Spleen (tissue), 11 donors: ENCODE measurements around the gene ABLIM2. TPM values are rescaled to one million over a fixed set of nuclear protein-coding genes. Genes with fewer than 3 reads are reported as not detected.

ENCODE experiments used
- DNase-seq: peaks from one replicate; pipeline ENCODE4 v3.0.0-alpha.2; 2020
- H3K27ac ChIP-seq, 8 donors: fragments of 200-600 bp; sonication (generic) in 7 of 8; 1 replicate in 4 of 8; 2 replicates in 4 of 8; pipeline versions ENCODE4 v1.5.0 to v1.8.0; 2016 to 2021; ENCODE audit warnings: inconsistent platforms in 4 of 8, mild to moderate bottlenecking in 4 of 8, moderate library complexity in 1 of 8
- H3K27me3 ChIP-seq, 7 donors: fragments of 200-600 bp; sonication (generic) in 6 of 7; replicated peaks in 1 of 7; 1 replicate in 4 of 7; 2 replicates in 3 of 7; pipeline versions ENCODE4 v1.5.0 to v1.8.0; 2016 to 2021; ENCODE audit warnings: inconsistent platforms in 3 of 7, mild to moderate bottlenecking in 1 of 7
- H3K36me3 ChIP-seq, 6 donors: fragments of 200-600 bp; sonication (generic) in 5 of 6; 1 replicate in 4 of 6; 2 replicates in 2 of 6; pipeline versions ENCODE4 v1.5.0 to v1.8.0; 2016 to 2021; ENCODE audit warnings: inconsistent platforms in 2 of 6
- H3K4me1 ChIP-seq, 6 donors: fragments of 200-600 bp; sonication (generic) in 5 of 6; 1 replicate in 3 of 6; 2 replicates in 3 of 6; pipeline versions ENCODE4 v1.5.0 to v1.8.0; 2016 to 2021; ENCODE audit warnings: inconsistent platforms in 3 of 6
- H3K4me3 ChIP-seq, 8 donors: fragments of 200-600 bp; sonication (generic) in 7 of 8; 1 replicate in 4 of 8; 2 replicates in 4 of 8; pipeline versions ENCODE4 v1.5.0 to v1.8.0; 2016 to 2021; ENCODE audit warnings: inconsistent platforms in 4 of 8, mild to moderate bottlenecking in 4 of 8, moderate library complexity in 2 of 8
- H3K9me3 ChIP-seq, 8 donors: fragments of 200-600 bp; sonication (generic) in 7 of 8; 1 replicate in 4 of 8; 2 replicates in 4 of 8; pipeline versions ENCODE4 v1.5.0 to v1.8.0; 2016 to 2021; ENCODE audit warnings: inconsistent platforms in 4 of 8
- POLR2A ChIP-seq, 3 donors: fragments of 450-650 bp; IDR thresholded peaks; one replicate each; pipeline ENCODE4 v1.5.1; 2017; ENCODE audit warnings: antibody characterized with exemption in 3 of 3, mild to moderate bottlenecking in 1 of 3
- POLR2AphosphoS5 ChIP-seq, 3 donors: sonication (generic); formaldehyde crosslinking; IDR thresholded peaks; one replicate each; pipeline ENCODE4 v1.5.1; 2017; ENCODE audit warnings: antibody characterized with exemption in 3 of 3
- WGBS, 5 donors: extraction: QIAGEN DNeasy Blood & Tissue Kit in 3 of 5; methylation state at CpG; one replicate each; pipeline versions ENCODE4 v1.1.5 to v1.1.7; 2013 to 2018; 5-methylcytosine and 5-hydroxymethylcytosine counted together
- intact Hi-C: fragments of 100-400 bp; cut with DNase I; formaldehyde crosslinking; loops from one replicate; pipeline ENCODE4 v1.15.0; 2023; ENCODE audit warnings: low total_unique reads
- polyA plus RNA-seq, 3 donors: library from polyadenylated mRNA; stranded (reverse); fragments of 200-250 nt; gene quantifications; one replicate each; pipeline ENCODE4 v1.2.1, GENCODE V29; 2013
- total RNA-seq, 7 donors: library from RNA; depleted of rRNA in 3 of 7; stranded (reverse); fragments of >200 nt in 3 of 7; fragmentation: NEBNext Ultra II Directional in 4 of 7; extraction: Animal tissue kit (Norgen Biotek cat#: 25700) in 4 of 7; gene quantifications; one replicate each; pipeline versions ENCODE4 v1.1.0 to v1.2.1, GENCODE V29; 2016 to 2021
- TF ChIP-seq, protein P1 (sequence below), 11 experiments: fragments of 200-600 bp in 7 of 11; fragments of 450-650 bp in 4 of 11; sonication (generic) in 4 of 11; IDR thresholded peaks in 8 of 11; conservative IDR thresholded peaks in 3 of 11; 1 replicate in 7 of 11; 2 replicates in 4 of 11; pipeline versions ENCODE4 v1.4.0 to v1.8.0; 2016 to 2021; ENCODE audit warnings: antibody characterized with exemption in 11 of 11, inconsistent platforms in 4 of 11, mild to moderate bottlenecking in 1 of 11
- donor health status: healthy with polysubstance abuse.
- donor health status: DM: no; HTN: no; CAD: no; lungs with moderate emphysema.
- donor health status: DM: no; HTN: no; CAD: no.
- donor health status: Bipolar disorder and iron deficiency.
- donor health status: healthy.
- donor health status: DM: no; HTN: no; CAD: no.
- donor health status: DM: yes; HTN: yes; CAD: no.

Gene ABLIM2
- total and polyA plus RNA-seq, 10 donors, result 11.8 to 127 (median 62.8) TPM

DNA sequence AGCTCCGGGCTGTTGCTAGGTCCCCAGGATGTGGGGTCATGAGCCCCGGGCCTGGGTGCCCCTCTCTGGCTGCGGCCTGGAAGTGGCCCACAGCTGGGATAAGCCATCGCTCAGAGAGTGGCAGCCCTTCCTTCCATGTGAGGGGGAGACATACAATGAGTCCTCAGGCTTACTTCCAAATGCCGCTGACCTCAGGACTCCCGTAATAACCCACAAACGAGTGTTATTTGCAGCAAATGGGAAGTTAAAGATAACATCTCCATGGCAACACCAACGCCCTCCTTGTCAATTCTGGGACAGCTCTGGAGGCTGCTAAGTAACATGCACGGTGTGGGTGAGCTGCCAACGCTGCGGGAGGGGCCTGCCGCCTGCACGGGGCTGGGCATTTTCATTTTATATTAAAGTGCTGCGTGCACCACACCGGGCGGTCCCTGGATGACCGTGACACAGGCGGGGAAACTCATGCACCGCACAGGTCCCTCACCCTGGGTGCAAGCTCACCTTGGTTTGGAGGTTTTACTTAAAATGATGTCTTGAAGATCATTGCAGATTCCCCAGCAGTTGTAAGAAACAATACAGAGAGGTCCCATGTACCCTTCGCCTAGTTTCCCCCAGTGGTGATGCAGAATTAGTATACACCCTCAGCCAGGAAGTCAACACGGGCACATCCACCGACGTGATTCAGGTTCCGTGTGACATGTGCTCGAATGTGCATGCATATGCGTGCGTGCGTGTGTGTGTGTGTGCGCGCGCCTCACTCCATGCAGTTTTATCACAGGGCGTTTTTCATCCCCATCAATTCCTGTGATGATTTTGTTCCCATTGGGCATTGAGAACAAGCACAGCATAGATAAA, 79.4 kb downstream of the ABLIM2 start:
- 42 to 53% (median 46%) methylated on average over 32 of the region's 32 CpGs for WGBS, 5 donors
- DNase-seq, result no peak
- Histone ChIP-seq H3K27me3 (no peaks in the 10 kb centered on the region), H3K9me3 (no peaks in the 10 kb centered on the region), H3K27ac (peak overlapping the region in 2 of 8 donors; percentile 21 to 38), H3K36me3 (peaks cover 0 to 90% (median 7%) of the 10 kb centered on the region in 6 donors), H3K4me1 (peaks cover 0 to 32% (median 21%) of the 10 kb centered on the region in 6 donors), H3K4me3 (no peak overlapping the region)
- TF ChIP-seq, protein P1, sequence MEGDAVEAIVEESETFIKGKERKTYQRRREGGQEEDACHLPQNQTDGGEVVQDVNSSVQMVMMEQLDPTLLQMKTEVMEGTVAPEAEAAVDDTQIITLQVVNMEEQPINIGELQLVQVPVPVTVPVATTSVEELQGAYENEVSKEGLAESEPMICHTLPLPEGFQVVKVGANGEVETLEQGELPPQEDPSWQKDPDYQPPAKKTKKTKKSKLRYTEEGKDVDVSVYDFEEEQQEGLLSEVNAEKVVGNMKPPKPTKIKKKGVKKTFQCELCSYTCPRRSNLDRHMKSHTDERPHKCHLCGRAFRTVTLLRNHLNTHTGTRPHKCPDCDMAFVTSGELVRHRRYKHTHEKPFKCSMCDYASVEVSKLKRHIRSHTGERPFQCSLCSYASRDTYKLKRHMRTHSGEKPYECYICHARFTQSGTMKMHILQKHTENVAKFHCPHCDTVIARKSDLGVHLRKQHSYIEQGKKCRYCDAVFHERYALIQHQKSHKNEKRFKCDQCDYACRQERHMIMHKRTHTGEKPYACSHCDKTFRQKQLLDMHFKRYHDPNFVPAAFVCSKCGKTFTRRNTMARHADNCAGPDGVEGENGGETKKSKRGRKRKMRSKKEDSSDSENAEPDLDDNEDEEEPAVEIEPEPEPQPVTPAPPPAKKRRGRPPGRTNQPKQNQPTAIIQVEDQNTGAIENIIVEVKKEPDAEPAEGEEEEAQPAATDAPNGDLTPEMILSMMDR (IDR thresholded peaks at IDR 0.05 in 8 of 11, conservative IDR thresholded peaks at IDR 0.05 in 3 of 11), result no peak
- TF ChIP-seq POLR2AphosphoS5 (IDR thresholded peaks at IDR 0.05) (peak; percentile 33 to 66 (median 35)), POLR2A (IDR thresholded peaks at IDR 0.05) (no peak)
- intact Hi-C loops, result no loop called here

DNA sequence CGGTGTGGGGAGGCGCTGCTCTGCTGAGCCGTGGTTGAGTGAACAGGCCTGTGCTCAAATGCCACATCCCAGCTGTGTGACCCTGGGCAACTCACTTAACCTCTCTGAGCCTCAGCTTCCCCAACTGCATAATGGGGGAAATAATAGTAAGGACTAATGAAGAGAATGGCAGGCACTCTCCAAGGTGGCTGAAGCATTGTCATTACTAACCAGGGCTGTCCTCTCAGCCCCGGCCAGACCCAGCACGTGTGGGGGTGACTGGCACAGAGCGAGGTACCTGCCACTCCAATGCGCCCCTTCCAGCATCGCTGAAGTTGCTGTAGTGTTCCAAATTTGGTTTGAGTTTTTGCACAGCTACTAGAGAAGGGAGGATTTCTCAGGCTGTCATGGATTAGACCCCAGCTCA, 80.0 kb downstream of the ABLIM2 start:
- TF ChIP-seq, protein P1 (IDR thresholded peaks at IDR 0.05 in 8 of 11, conservative IDR thresholded peaks at IDR 0.05 in 3 of 11), result no peak
- TF ChIP-seq POLR2AphosphoS5 (IDR thresholded peaks at IDR 0.05) (no peak), POLR2A (IDR thresholded peaks at IDR 0.05) (no peak)
- Histone ChIP-seq H3K4me3 (no peak overlapping the region), H3K27me3 (no peaks in the 10 kb centered on the region), H3K36me3 (peaks cover 0 to 85% (median 7%) of the 10 kb centered on the region in 6 donors), H3K27ac (peak overlapping the region in 2 of 8 donors; percentile 21 to 38), H3K4me1 (peaks cover 0 to 32% (median 21%) of the 10 kb centered on the region in 6 donors), H3K9me3 (no peaks in the 10 kb centered on the region)
- WGBS, 5 donors, result 72 to 80% (median 74%) methylated on average over 5 to 8 of the region's 8 CpGs
- no peak for DNase-seq
- intact Hi-C loops, result no loop called here

DNA sequence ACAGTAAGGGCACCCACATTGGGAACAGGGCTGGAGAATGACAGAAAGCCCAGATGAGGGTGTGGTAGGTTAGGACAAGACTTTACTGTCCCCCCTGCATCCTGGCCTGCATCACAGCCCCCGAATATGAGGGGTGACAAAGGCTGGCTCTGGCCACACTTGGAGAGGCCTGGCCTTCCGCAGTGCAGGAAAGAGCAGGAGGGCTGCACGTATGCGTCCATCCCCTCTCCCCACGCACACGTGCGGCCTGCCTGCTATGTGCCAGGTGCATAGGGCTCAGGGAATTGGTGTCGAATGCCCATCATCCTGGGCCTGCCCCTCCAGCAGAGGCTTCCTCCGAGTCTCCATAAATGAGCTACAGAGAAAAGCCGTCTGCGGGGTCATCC, 80.5 kb downstream of the ABLIM2 start:
- H3K4me1 ChIP-seq, result peaks cover 0 to 32% (median 21%) of the 10 kb centered on the region in 6 donors
- H3K27me3 ChIP-seq, result peaks cover 0 to 2% (median 0%) of the 10 kb centered on the region in 7 donors
- 76 to 92% (median 80%) methylated on average over 7 to 11 of the region's 11 CpGs for WGBS, 5 donors
- H3K4me3 ChIP-seq, result no peak overlapping the region
- peaks cover 0 to 85% (median 7%) of the 10 kb centered on the region in 6 donors for H3K36me3 ChIP-seq
- H3K9me3 ChIP-seq, result no peaks in the 10 kb centered on the region
- no peak for DNase-seq
- intact Hi-C loops, result no loop called here
- TF ChIP-seq, protein P1 (IDR thresholded peaks at IDR 0.05 in 8 of 11, conservative IDR thresholded peaks at IDR 0.05 in 3 of 11), result no peak
- H3K27ac ChIP-seq, result no peak overlapping the region
